Measurements from ENCODE around the gene ARRB2.

The ARRB2 gene

DNA sequence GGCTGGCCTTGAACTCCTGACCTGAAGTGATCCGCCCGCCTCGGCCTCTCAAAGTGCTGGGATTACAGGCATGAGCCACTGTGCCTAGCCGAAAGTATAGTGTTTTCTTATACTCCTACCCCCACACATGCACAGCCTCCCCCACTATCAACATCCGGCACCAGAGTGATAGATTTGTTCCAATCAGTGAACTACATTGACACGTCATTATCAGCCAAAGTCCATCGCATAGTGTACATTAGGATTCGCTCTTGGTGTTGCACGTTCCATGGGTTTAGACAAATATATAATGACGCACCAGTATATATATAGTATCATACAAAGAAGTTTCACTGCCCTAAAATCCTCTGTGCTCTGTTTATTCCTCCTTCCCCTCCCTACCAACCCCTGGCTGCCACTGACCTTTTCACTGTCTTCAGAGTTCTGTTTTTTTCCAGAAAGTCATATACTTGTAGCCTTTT, 49.4 kb downstream of the ARRB2 start:
- no peak for DNase-seq

DNA sequence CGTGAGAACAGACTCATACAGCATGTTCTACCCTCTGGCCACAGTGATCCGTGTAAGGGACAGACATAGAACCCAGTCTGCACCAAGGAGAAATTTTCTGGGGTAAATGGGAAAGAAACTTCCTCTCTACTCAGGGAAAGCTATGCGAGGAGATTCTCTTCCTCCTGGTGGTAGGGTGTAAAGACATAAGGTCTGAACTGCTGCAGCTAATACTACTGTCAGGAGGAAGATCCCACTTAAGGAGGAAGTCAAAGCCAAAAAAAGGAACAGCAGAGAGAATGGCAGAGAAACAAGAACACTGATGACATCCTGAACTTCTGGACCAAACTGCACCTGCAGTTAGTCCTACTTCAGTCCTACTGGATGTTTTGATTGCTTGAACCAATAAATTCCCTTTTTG, 54.2 kb downstream of the ARRB2 start:
- DNase-seq = no peak

DNA sequence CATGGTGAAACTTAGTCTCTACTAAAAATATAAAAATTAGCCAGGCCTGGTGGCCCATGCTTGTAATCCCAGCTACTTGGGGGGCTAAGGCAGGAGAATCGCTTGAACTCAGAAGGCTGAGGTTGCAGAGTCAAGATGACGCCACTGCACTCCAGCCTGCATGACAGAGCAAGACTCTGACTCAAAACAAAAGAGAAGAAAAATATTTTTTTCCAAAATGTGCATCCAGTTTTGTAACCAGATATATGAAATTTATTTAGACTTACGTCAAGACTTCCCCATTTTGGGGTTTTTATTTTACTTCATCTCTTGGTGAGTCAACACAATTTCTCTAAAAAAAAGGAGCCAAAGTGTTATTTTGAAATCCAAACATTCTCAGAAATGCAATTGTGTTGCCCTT, 55.8 kb downstream of the ARRB2 start:
- no peak for DNase-seq

DNA sequence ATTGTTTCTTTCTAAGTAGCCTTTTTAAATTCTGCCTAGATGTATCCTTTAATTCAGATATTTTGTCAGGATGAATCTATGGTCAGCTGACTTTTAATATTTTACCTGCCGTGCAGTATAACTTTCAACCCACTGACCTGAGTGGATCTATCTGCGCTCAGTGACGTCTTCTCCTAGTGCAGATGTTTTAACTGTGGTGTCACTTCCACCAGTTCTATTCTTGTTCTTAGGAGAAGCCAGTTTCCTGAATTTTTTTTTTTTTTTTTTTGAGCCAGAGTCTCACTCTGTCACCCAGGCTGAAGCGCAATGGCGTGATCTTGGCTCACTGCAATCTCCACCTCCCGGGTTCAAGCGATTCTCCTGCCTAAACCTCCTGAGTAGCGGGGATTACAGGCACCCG, 56.3 kb downstream of the ARRB2 start:
- no peak for DNase-seq

DNA sequence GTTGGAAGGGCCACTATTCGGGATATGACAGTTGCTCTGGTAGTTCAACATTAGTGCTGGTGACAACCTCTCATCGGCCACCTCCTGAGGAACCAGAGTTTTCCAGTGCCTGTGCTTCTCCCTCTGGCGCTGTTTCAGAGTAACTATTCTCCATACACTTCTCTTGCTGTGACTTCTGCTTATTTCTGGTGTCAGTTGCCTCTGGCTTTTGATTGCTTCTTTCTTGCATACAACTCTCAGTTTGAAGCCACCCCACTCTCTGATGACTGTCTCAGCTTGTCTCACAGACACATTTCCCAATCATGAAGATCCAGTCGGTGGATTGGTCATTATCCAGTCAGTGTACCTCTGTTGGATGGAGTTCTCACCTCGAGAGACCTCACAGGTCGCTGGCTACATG, 57.9 kb downstream of the ARRB2 start:
- no peak for DNase-seq

DNA sequence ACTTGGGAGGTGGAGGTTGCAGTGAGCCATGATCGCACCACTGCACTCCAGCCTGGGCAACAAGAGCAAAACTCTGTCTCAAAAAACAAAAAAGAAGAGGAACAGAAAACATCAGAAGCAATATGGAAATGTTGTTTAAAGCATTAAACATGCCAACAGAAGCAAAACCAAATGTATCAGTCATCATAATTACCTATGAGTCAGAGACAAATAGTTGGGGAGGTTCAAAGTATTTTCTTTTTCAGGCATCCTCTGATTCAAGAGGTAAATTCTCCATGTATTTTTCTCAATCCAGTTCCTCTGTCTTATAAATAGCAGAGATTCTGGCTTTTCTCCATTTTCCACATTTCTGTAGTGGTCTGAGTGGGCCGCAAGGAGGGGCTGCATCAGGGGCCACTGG, 59.2 kb downstream of the ARRB2 start:
- DNase-seq = no peak
